ENCODE results near the gene ZNF200. TPM values are rescaled to one million over a fixed set of nuclear protein-coding genes. Genes with fewer than 3 reads are reported as not detected.

The ZNF200 gene
- polyA plus RNA-seq, 1 experiment = 4.0 TPM

DNA sequence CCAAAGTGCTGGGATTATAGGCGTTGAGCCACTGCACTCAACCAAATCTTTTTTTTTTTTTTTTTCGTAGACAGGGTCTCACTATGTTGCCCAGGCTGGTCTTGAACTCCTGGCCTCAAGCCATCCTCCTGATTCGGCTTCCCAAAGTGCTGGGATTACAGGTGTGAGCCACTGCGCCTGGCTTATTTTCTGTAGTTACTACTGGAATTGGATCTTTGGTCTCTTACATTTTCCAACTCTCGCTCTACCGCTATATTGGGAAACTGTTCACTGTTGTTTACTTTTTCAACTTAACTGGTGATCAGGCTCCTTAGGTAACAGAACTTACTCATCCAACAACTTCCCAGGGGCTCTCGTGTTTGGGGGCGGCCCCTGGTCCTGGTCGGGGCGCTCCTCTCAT is 14.1 kb downstream of the ZNF200 start:
- no peak for DNase-seq (ENCODE audit: low read depth)
- ChIA-PET POLR2A (no interaction called here), CTCF (no interaction called here)
- TF ChIP-seq, protein P1, sequence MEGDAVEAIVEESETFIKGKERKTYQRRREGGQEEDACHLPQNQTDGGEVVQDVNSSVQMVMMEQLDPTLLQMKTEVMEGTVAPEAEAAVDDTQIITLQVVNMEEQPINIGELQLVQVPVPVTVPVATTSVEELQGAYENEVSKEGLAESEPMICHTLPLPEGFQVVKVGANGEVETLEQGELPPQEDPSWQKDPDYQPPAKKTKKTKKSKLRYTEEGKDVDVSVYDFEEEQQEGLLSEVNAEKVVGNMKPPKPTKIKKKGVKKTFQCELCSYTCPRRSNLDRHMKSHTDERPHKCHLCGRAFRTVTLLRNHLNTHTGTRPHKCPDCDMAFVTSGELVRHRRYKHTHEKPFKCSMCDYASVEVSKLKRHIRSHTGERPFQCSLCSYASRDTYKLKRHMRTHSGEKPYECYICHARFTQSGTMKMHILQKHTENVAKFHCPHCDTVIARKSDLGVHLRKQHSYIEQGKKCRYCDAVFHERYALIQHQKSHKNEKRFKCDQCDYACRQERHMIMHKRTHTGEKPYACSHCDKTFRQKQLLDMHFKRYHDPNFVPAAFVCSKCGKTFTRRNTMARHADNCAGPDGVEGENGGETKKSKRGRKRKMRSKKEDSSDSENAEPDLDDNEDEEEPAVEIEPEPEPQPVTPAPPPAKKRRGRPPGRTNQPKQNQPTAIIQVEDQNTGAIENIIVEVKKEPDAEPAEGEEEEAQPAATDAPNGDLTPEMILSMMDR (IDR thresholded peaks at IDR 0.05; ENCODE audit: insufficient read depth, low read depth, low read length) = no peak
- Histone ChIP-seq H3K4me3 (ENCODE audit: low read depth, low read length) (no peak overlapping the region), H3K36me3 (ENCODE audit: control insufficient read depth, insufficient read depth, low read length) (no peaks in the 10 kb centered on the region; the same call in none of the 2 replicates), H3K27me3 (ENCODE audit: control insufficient read depth, insufficient read depth, low read length) (no peaks in the 10 kb centered on the region)

DNA sequence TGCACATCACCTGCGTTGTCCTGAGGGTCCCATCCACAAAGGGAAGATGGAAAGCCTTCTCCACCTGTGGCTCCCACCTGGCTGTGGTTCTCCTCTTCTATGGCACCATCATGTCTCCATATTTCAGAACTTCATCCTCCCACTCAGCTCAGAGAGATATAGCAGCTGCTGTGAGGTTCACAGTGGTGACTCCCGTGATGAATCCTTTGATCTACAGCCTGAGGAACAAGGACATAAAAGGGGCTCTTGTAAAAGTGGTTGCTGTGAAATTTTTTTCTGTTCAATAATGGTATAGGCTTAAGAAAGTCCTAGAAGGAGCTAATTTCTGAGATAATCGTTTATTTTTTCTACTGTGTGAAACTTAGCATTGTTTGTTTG is 18.7 kb downstream of the ZNF200 start:
- TF ChIP-seq, protein P1 (IDR thresholded peaks at IDR 0.05; ENCODE audit: insufficient read depth, low read depth, low read length) = no peak
- DNase-seq (ENCODE audit: low read depth) = no peak
- POLR2A ChIA-PET = no interaction called here
- no peaks in the 10 kb centered on the region for H3K36me3 ChIP-seq (ENCODE audit: control insufficient read depth, insufficient read depth, low read length)
- no peak overlapping the region for H3K4me3 ChIP-seq (ENCODE audit: low read depth, low read length)
- no peaks in the 10 kb centered on the region for H3K27me3 ChIP-seq (ENCODE audit: control insufficient read depth, insufficient read depth, low read length)
- CTCF ChIA-PET = no interaction called here

DNA sequence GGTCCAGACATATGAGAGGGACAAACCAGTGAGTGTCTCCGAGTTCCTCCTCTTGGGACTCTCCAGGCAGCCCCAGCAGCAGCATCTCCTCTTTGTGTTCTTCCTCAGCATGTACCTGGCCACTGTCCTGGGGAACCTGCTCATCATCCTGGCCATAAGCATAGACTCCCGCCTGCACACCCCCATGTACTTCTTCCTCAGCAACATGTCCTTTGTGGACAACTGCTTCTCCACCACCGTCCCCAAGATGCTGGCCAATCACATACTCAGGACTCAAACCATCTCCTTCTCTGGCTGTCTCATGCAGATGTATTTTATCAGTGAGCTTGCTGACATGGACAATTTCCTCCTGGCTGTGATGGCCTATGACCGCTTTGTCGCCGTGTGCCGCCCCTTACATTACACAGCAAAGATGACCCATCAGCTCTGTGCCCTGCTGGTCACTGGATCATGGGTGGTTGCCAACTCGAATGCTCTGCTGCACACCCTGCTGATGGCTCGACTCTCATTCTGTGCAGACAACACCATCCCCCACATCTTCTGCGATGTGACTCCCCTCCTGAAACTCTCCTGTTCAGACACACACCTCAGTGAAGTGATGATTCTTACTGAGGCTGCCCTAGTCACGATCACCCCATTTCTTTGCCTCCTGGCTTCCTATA is 19.2 kb downstream of the ZNF200 start:
- no peak for DNase-seq (ENCODE audit: low read depth)
- Histone ChIP-seq H3K4me3 (ENCODE audit: low read depth, low read length) (no peak overlapping the region), H3K27me3 (ENCODE audit: control insufficient read depth, insufficient read depth, low read length) (no peaks in the 10 kb centered on the region), H3K36me3 (ENCODE audit: control insufficient read depth, insufficient read depth, low read length) (no peaks in the 10 kb centered on the region)
- CTCF ChIA-PET = no interaction called here
- TF ChIP-seq, protein P1 (IDR thresholded peaks at IDR 0.05; ENCODE audit: insufficient read depth, low read depth, low read length) = no peak
- POLR2A ChIA-PET = no interaction called here

DNA sequence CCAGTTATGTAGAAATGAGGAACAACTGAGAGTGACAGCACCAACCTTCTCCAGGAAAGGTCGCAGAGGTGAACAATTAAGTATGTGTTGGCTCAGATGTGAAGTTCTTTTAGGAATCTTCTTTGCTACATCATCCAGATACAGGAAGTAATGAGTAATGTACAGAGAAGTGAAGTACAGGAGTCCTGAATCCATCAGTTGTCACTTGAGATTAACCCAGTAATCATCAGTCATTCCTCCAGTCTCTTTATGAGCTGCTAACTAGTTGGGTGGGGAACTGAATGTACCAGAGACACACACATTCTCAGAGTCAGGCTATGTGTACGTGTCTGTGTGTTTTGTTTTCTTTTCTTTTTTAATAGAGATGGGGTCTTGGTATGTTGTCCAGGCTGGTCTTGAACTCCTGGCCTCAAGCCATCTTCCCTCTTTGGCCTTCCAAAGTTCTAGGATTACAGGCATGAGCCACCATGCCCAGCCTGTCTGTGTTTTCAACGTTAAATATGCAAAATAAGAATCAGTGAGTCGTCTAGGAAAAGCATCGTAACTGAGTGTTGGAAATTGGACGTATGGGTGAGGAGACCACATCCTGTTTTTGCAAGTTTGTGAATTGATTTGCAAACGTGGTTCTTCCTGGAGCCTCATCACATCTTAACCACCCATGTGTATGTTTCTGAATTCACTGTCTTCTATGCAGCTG is 19.9 kb downstream of the ZNF200 start:
- TF ChIP-seq, protein P1 (IDR thresholded peaks at IDR 0.05; ENCODE audit: insufficient read depth, low read depth, low read length) = no peak
- DNase-seq (ENCODE audit: low read depth) = no peak
- no peaks in the 10 kb centered on the region for H3K27me3 ChIP-seq (ENCODE audit: control insufficient read depth, insufficient read depth, low read length)
- H3K36me3 ChIP-seq (ENCODE audit: control insufficient read depth, insufficient read depth, low read length) = no peaks in the 10 kb centered on the region
- POLR2A ChIA-PET = no interaction called here
- H3K4me3 ChIP-seq (ENCODE audit: low read depth, low read length) = no peak overlapping the region
- CTCF ChIA-PET = no interaction called here

DNA sequence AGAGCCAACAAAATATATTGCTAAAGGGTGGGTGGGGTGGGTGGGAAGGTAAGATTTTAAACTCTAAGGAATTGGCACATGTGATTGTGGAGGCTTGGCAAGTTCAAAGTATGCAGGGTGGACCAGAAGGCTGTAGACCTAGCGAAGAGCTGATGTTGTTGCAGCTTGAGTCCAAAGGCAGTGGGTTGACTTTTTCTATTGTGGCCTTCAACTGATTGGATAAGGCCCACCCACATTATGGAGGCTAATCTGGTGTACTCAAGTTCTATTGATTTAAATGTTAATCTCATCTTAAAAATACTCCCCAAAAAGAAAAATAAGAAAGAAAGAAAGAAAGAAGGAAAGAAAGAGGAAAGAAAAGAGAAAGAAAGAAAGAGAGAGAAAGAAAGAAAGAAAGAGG is 22.4 kb downstream of the ZNF200 start:
- CTCF ChIA-PET = interaction anchor here (1.2 kb wide), 1 partner anchor 10 kb away, joined by 3 read pairs; no protein-coding TSS in a partner anchor
- POLR2A ChIA-PET = no interaction called here

More for the DNA sequence above, 22.4 kb downstream of the ZNF200 start:
- Histone ChIP-seq H3K36me3 (ENCODE audit: control insufficient read depth, insufficient read depth, low read length) (no peaks in the 10 kb centered on the region), H3K27me3 (ENCODE audit: control insufficient read depth, insufficient read depth, low read length) (no peaks in the 10 kb centered on the region), H3K4me3 (ENCODE audit: low read depth, low read length) (no peak overlapping the region)
- TF ChIP-seq, protein P1 (IDR thresholded peaks at IDR 0.05; ENCODE audit: insufficient read depth, low read depth, low read length) = no peak
- no peak for DNase-seq (ENCODE audit: low read depth)
